WERI-Rb-1 (cell line): Measurements from ENCODE around the gene TSACC.
"Not testable (repeated sequence)": the region's sequence is repeated elsewhere in the genome, so short reads cannot be mapped to it uniquely, and the experiment has no call there.

Experiments
- DNase-seq: peaks from one replicate; pipeline ENCODE4 v3.0.0-alpha.2; 2020
- H3K27ac ChIP-seq: fragments of 250-450 bp; sonication (Bioruptor Pico); 2 replicates; pipeline ENCODE4 v1.5.1; 2020; ENCODE audit warnings: mild to moderate bottlenecking, moderate library complexity
- H3K27me3 ChIP-seq: fragments of 250-450 bp; sonication (Bioruptor Pico); 2 replicates; pipeline ENCODE4 v1.5.1; 2021; ENCODE audit warnings: mild to moderate bottlenecking, low read depth, moderate library complexity; ENCODE audit not compliant: insufficient read depth, severe bottlenecking
- H3K36me3 ChIP-seq: fragments of 250-450 bp; sonication (Bioruptor Pico); 2 replicates; pipeline ENCODE4 v1.5.1; 2020; ENCODE audit warnings: mild to moderate bottlenecking, moderate library complexity
- H3K4me3 ChIP-seq: 2 replicates; pipeline ENCODE4 v1.5.1; 2011; ENCODE audit warnings: low read depth, mild to moderate bottlenecking, control low read depth, low read length
- H3K9me3 ChIP-seq: fragments of 250-450 bp; sonication (Bioruptor Pico); 2 replicates; pipeline ENCODE4 v1.5.1; 2021; ENCODE audit warnings: mild to moderate bottlenecking, moderate library complexity; ENCODE audit not compliant: severe bottlenecking
- CTCF ChIP-seq: IDR thresholded peaks from 2 replicates; pipeline ENCODE4 v1.5.1; 2011; ENCODE audit warnings: low read depth, mild to moderate bottlenecking, control low read depth, inconsistent platforms, low read length

Gene TSACC

GRCh38 chr1:156316909-156317308, 21.4 kb upstream of the TSACC start:
- Histone ChIP-seq H3K4me3 (no peak overlapping the region), H3K9me3 (no peaks in the 10 kb centered on the region), H3K36me3 (peaks cover 99% of the 10 kb centered on the region), H3K27me3 (no peaks in the 10 kb centered on the region), H3K27ac (no peak overlapping the region)
- DNase-seq = no peak
- TF ChIP-seq CTCF = no peak

- no peak for TF ChIP-seq CTCF
- Histone ChIP-seq H3K4me3 (no peak overlapping the region), H3K36me3 (peaks cover 99% of the 10 kb centered on the region), H3K9me3 (no peaks in the 10 kb centered on the region), H3K27ac (no peak overlapping the region), H3K27me3 (no peaks in the 10 kb centered on the region)
- no peak for DNase-seq
Observed at GRCh38 chr1:156319664-156320063, 18.7 kb upstream of the TSACC start.

- Histone ChIP-seq H3K4me3 (no peak overlapping the region), H3K27me3 (no peaks in the 10 kb centered on the region), H3K36me3 (peaks cover 99% of the 10 kb centered on the region), H3K9me3 (no peaks in the 10 kb centered on the region), H3K27ac (no peak overlapping the region)
- DNase-seq = no peak
- TF ChIP-seq CTCF = no peak
Observed at GRCh38 chr1:156320560-156320959, 17.8 kb upstream of the TSACC start.

- not testable (repeated sequence) for DNase-seq, H3K27ac ChIP-seq, H3K4me3 ChIP-seq, H3K27me3 ChIP-seq, H3K9me3 ChIP-seq
- H3K36me3 ChIP-seq = peaks cover 90% of the 10 kb centered on the region
Observed at GRCh38 chr1:156323179-156323578, 15.1 kb upstream of the TSACC start.

- Histone ChIP-seq H3K9me3 (no peaks in the 10 kb centered on the region), H3K4me3 (no peak overlapping the region; the same call in 1 of the 2 replicates), H3K27ac (no peak overlapping the region), H3K27me3 (no peaks in the 10 kb centered on the region), H3K36me3 (peaks cover 59% of the 10 kb centered on the region)
- peak; percentile 49 for DNase-seq
- peak; percentile 48 for TF ChIP-seq CTCF
Observed at GRCh38 chr1:156336242-156336641, 2.1 kb upstream of the TSACC start.

GRCh38 chr1:156337052-156337887, 1.1 kb upstream of the TSACC start:
- DNase-seq = no peak

More at GRCh38 chr1:156337052-156337887, 1.1 kb upstream of the TSACC start:
- Histone ChIP-seq H3K27me3 (no peaks in the 10 kb centered on the region), H3K36me3 (peaks cover 48% of the 10 kb centered on the region), H3K4me3 (peak overlapping the region; percentile 84), H3K9me3 (no peaks in the 10 kb centered on the region), H3K27ac (peak overlapping the region; percentile 86)
- TF ChIP-seq CTCF = no peak
